Measurements from ENCODE around the gene RBM20.

RBM20 gene

GRCh38 chr10:110841767-110842267, 197.7 kb downstream of the RBM20 start:
- Histone ChIP-seq H3K36me3 (replicated peaks) (no peaks in the 10 kb centered on the region), H3K4me3 (ENCODE audit: low read depth, low read length) (no peak overlapping the region), H3K27ac (no peak overlapping the region), H3K27me3 (replicated peaks) (no peaks in the 10 kb centered on the region)
- in situ Hi-C loops (cut with HindIII; ENCODE audit: low pct_ligation_motif_present, low sequenced_read_pairs) = no loop called here
- no peak for TF ChIP-seq CTCF (IDR thresholded peaks at IDR 0.05; ENCODE audit: low read depth, low read length, missing control alignments)
- DNase-seq = no peak

- no peak for DNase-seq
- no peak overlapping the region for H3K27ac ChIP-seq
- H3K27me3 ChIP-seq (replicated peaks) = no peaks in the 10 kb centered on the region
- in situ Hi-C loops (cut with HindIII; ENCODE audit: low pct_ligation_motif_present, low sequenced_read_pairs) = no loop called here
- no peak overlapping the region for H3K4me3 ChIP-seq (ENCODE audit: low read depth, low read length)
- no peaks in the 10 kb centered on the region for H3K36me3 ChIP-seq (replicated peaks)
- no peak for TF ChIP-seq CTCF (IDR thresholded peaks at IDR 0.05; ENCODE audit: low read depth, low read length, missing control alignments)
These were observed 198.3 kb downstream of the RBM20 start for GRCh38 chr10:110842326-110842904.

- DNase-seq = no peak
- TF ChIP-seq CTCF (IDR thresholded peaks at IDR 0.05; ENCODE audit: low read depth, low read length, missing control alignments) = no peak
- Histone ChIP-seq H3K27ac (no peak overlapping the region), H3K36me3 (replicated peaks) (no peaks in the 10 kb centered on the region), H3K4me3 (ENCODE audit: low read depth, low read length) (no peak overlapping the region), H3K27me3 (replicated peaks) (no peaks in the 10 kb centered on the region)
- in situ Hi-C loops (cut with HindIII; ENCODE audit: low pct_ligation_motif_present, low sequenced_read_pairs) = no loop called here
These were observed 198.9 kb downstream of the RBM20 start for GRCh38 chr10:110843031-110843430.

- DNase-seq = no peak
- Histone ChIP-seq H3K27me3 (replicated peaks) (no peaks in the 10 kb centered on the region), H3K27ac (no peak overlapping the region), H3K4me3 (ENCODE audit: low read depth, low read length) (no peak overlapping the region), H3K36me3 (replicated peaks) (no peaks in the 10 kb centered on the region)
- TF ChIP-seq CTCF (IDR thresholded peaks at IDR 0.05; ENCODE audit: low read depth, low read length, missing control alignments) = no peak
- in situ Hi-C loops (cut with HindIII; ENCODE audit: low pct_ligation_motif_present, low sequenced_read_pairs) = no loop called here
These were observed 199.9 kb downstream of the RBM20 start for GRCh38 chr10:110843796-110844616.

- Histone ChIP-seq H3K4me3 (ENCODE audit: low read depth, low read length) (no peak overlapping the region), H3K36me3 (replicated peaks) (no peaks in the 10 kb centered on the region), H3K27me3 (replicated peaks) (no peaks in the 10 kb centered on the region), H3K27ac (no peak overlapping the region)
- no peak for TF ChIP-seq CTCF (IDR thresholded peaks at IDR 0.05; ENCODE audit: low read depth, low read length, missing control alignments)
- no peak for DNase-seq
- in situ Hi-C loops (cut with HindIII; ENCODE audit: low pct_ligation_motif_present, low sequenced_read_pairs) = no loop called here
These were observed 200.4 kb downstream of the RBM20 start for GRCh38 chr10:110844617-110844881.

All from brain microvascular endothelial cell (primary cell).